Hematopoietic multipotent progenitor cell treated with erythropoietin and hydrocortisone succinate and interleukin-3 and kit ligand, for 4 days (in vitro differentiated cells): ENCODE data around the gene ATP11B.

Experiments used
- DNase-seq: peaks from one replicate; pipeline ENCODE4 v3.0.0-alpha.2; 2015

The ATP11B gene

GRCh38 chr3:182792901-182793662, at the start of gene ATP11B:
Gene ATP11B, plus strand, starts transcription at chr3:182793504. Its CDS starts 256 bp downstream, at chr3:182793760.
- peak; percentile 93 for DNase-seq

DNA sequence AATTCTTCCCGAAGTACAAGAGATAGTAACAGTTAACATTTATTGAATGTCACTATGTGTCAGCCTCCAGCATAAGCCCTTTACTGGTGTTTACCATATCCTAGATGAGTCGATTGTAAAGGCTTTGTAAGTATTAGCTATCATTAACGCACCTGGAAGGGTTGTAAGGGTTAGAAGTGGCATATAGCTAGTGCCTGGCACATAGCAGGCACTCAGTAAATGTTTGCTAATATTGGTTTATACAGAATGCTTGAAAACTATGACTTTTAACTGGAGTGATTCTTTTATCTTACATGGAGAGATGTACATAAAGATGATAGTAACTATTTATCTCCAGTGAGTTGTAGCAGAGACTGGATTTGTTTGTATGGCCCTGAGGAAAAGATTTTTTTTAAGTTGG, 46.3 kb upstream of the ATP11B start:
- DNase-seq, result no peak

DNA sequence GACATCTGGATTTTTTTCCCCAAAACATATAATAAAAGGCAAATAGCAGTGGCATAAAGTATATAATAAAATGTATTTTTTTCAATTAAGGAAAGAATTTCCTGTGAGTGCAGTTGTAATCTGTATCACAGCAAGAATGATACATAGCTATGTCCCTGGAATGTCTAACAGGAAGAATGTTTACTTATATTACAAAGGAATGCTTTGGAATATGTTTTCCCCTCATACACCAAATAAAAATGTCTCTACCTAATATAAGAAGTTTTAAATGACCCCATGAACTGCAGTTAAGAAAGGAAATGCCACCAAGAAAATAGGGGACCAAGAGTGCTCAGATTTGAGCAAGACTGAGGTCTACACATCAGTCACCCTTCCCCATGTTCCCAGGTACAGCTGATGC, 38.0 kb upstream of the ATP11B start:
- no peak for DNase-seq

- DNase-seq, result no peak
Observed at GRCh38 chr3:182755712-182756111, 37.6 kb upstream of the ATP11B start.

DNA sequence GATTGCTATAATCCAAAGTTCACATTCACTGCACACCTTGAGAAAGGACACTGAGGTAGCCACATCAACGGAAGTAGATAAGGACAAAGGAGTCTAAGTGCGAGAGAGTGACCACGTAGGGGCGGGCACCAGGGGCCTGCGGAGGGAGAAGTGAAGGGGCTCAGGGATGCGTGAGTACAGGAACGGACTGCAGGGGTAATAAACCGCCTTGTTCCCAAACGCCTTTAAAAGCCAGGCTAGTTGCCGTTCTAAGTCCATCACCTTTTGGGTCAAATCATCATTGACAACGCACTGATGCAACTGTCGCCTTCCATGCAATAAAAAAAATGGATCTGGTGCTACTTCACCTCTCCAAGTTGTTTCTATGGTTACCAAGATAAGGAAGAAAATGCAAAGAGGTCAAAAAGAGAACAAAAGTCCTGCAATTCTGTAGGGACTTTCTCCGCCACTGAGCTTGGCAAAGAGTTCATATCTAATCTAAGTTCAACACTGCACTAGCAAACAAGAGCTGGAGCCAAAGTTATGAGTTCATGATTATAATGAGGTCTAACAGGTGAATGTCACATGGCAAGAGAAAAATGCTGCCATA, 32.6 kb upstream of the ATP11B start:
- peak; percentile 40 for DNase-seq

DNA sequence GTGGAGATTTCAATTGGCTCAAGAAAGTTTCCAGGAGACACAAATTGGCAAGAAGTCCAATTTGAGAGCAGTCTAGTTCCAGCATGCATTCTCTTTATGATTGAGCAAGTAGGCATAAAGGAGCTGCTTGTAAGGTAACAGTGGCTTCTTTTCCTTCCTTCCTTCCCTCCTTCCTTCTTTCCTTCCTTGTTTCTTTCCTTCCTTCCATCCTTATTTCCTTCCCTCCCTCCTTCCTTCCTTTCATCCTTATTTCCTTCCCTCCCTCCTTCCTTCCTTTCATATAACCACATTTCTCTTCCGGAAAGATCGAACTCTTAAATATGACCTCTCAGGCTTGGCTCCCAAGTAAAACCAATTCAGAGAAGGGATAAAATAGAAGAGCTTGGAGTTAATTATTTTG, 29.4 kb upstream of the ATP11B start:
- no peak for DNase-seq

GRCh38 chr3:182765287-182765686, 28.0 kb upstream of the ATP11B start:
- no peak for DNase-seq

- DNase-seq, result peak; percentile 64
Observed at GRCh38 chr3:182766099-182766498, 27.2 kb upstream of the ATP11B start.

- DNase-seq, result no peak
Observed at GRCh38 chr3:182768413-182768812, 24.9 kb upstream of the ATP11B start.

DNA sequence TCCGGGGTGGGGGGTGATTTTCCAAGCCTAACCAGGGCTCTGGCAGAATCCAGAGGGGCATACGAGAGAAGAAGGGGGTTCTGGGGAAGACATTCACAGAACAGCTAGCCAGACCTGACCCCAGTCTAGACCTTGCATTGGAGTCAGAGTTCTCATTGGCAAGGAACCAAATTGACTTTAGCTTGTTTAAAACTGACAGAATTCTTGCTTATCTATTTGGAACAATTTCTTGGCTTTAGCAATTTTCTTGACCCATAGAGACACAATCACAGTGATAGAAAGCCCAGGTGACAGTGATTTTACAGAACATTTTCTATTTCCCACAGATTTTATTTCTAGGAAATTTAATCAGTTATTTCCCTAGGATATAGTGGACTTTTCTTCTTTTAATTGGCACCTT, 23.6 kb upstream of the ATP11B start:
- no peak for DNase-seq

DNA sequence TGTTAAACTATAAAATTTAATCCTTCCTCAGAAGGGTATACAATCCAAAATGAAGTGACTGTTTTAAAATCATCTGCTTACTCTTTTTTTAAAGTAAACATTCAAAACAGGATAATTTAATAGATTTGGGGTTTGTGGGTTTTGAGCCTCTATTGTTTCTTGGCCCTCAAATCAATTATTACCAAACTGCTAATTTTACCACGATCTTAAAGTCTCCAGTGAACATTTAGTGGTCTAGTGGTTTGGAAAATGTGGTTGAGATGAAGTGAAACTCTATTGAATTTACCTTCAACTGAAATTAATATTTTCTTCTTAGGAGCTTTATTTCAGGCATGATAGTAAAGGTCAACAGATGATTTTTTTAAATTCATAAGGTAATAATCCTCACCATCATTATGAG, 11.2 kb upstream of the ATP11B start:
- no peak for DNase-seq

- no peak for DNase-seq
Observed at GRCh38 chr3:182783106-182783505, 10.2 kb upstream of the ATP11B start.

DNA sequence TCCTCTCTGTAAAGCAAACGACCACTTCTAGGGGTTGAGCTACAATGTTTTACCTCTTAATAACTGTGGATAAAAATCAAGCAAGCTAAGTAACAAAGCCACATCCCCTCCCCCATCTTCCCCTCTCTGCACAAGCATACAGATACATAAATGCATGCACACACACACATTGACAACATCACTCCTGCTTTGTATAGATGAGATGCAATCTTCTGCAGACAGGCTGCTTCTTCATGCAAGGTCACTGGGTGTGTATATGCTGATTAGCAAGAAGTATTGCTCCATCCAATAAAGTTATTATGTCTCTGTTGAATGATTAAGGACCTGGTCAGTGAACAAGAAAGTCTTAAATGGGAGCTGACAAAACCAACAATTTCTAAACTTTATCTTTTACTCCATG, 8.8 kb upstream of the ATP11B start:
- peak; percentile 77 for DNase-seq

- DNase-seq, result no peak
Observed at GRCh38 chr3:182785142-182785541, 8.2 kb upstream of the ATP11B start.

DNA sequence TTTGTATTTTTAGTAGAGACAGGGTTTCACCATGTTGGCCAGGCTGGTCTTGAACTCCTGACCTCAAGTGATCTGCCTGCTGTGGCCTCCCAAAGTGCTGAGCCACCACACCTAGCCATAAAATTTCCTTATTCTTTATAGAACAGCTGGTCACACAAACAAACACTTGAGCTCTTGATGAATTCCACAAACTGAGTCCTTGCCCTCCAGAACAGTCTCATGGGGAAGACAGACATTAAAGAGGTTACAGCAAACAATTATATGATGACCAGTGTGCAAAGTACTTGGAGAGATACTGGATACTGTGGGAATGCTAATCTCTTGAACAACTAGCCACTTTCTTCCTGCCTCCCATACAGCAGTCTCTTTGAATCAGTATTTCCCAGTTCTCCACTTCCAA, 7.5 kb upstream of the ATP11B start:
- no peak for DNase-seq

DNA sequence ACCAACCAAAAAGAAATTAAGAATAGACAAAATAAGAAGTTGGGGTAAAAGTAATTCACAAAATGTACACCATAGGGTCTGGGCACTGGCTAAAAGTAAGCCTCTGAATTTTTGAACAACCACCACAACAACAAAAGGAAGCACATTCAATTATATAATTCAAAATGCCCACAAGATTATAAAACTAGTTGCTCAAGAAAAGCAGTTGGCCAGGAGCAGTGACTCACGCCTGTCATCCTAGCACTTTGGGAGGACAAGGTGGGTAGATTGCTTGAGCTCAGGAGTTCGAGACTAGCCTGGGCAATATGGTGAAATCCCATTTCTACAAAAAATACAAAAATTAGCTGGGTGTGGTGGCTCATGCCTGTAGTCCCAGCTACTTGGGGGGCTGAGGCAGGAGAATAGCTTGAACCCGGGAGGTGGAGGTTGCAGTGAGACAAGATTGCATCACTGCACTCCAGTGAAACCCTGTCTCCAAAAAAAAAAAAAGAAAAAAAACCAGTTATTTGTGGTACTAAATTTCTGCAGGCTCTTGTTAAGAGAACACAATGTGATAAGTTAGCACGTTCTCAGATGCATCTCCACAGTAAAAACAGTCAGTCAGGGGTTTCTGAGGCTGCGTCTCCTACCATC, 6.6 kb upstream of the ATP11B start:
- DNase-seq, result peak; percentile 17

DNA sequence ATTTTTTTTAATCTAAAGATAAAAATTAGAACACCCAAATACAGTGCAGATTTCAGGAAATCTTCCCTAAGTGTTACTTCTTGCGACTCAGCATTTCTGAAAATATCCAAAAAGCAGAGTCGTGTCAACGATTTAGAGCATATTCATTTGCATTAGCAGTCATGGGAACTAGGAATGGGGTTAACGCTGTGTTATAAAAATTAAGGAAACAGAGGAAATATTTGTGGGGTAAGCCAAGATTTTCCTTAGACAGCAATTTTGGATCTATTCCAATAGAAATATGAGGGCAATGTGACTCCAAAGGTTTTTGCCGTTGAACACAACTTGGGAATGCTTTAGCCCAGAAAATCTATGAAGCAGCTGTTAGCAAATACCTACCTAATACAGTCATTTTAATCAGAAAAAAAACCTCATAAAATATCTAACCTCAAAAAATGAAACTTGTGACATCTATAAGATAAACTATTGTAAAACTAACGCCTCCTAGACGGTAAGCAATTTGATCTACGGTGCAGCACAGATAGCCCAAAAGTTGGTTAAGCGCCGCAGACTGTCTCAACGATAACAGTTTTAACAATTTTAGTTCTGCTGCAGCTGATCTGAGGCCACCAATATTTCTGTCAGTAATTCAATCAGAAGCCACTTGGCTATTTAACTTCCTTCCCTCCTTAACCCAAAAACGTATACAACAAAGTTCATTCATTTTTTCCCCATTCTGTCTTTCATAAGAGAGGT, 5.8 kb upstream of the ATP11B start:
- DNase-seq, result peak; percentile 83

GRCh38 chr3:182789371-182789770, 3.9 kb upstream of the ATP11B start:
- DNase-seq, result peak; percentile 41

DNA sequence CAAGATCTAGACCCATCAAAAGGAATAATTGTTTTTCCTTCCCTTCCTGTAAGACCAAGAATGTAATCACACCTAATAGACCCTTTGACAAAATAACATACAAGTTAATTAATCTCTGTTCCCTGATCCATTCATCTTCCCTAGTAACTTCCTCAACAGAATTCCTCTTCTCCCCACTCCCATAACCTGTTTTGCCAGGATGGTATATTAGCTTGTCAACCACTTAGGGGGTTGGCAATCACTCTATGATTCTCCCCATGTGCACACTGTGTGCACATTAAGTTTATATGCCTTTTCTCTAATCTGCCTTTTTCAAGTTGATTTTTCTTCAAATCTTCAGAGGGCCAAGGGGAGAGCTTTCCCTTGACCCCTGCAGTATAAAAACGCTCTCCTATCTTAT, 2.7 kb upstream of the ATP11B start:
- DNase-seq, result no peak

- DNase-seq, result peak; percentile 70
Observed at GRCh38 chr3:182793663-182794454, 555 bp downstream of the ATP11B start.

- peak; percentile 61 for DNase-seq
Observed at GRCh38 chr3:182794455-182795388, 1.4 kb downstream of the ATP11B start.

DNA sequence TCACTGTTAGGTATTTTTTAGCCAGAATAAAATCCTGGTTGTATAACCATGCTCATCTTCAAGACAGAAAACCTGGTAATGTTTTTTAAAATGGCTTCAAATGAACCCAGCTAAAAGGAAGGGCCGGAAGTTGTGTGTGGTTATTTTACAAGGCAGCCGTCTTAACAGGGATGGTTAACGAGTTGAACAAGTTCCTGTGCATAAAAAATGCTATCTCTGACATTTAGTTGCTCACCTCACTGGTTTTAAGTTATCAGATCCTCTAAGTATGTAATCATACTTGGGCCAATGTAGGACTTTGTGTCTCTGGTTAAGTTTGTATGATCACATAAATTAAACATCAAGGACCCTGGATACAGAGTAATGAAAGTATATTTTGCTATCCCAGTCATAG, 2.1 kb downstream of the ATP11B start:
- DNase-seq, result peak; percentile 78
